NCI-H2029 treated with DMSO at 0.1 percent for 48 hours (cell line): ENCODE data around the gene AGPS.
"Not testable (repeated sequence)": the region's sequence is repeated elsewhere in the genome, so short reads cannot be mapped to it uniquely, and the experiment has no call there.

Source experiments
- DNase-seq: peaks from one replicate; lab custom pipeline; 2025; lab: John Stamatoyannopoulos, UW

AGPS gene

DNA sequence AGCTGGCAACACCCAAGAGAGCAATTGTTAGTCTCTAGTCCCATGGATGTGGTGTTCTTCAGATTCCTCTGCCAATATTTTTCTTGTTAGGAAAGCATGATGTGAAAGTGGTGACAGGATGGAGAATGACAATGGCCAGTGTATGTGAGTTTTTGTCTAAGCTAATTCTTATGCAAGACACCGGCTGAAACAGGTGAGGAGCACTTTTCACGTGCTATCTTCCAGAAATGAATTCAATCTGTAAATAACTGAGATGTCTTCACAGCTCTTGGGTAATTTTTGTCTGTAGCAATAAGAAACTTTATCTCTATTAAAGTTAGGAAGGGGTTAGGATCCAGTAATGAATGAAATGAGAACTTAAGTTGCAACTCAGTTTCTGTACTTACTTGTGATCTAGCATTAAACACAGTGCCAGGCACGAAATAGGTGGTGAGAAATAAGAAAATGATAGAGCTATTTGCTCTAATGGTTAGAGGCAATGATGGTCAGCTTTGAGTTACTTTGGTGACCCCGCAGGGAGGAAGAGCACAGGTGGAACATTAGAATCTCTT lies 676 bp upstream of the AGPS start:
- DNase-seq: no peak

- no peak for DNase-seq
Measured at GRCh38 chr2:177393203-177393755, 706 bp downstream of the AGPS start.

- DNase-seq: no peak
Measured at GRCh38 chr2:177393824-177394593, 1.4 kb downstream of the AGPS start.

GRCh38 chr2:177394594-177394973 lies 2.0 kb downstream of the AGPS start:
- no peak for DNase-seq

DNA sequence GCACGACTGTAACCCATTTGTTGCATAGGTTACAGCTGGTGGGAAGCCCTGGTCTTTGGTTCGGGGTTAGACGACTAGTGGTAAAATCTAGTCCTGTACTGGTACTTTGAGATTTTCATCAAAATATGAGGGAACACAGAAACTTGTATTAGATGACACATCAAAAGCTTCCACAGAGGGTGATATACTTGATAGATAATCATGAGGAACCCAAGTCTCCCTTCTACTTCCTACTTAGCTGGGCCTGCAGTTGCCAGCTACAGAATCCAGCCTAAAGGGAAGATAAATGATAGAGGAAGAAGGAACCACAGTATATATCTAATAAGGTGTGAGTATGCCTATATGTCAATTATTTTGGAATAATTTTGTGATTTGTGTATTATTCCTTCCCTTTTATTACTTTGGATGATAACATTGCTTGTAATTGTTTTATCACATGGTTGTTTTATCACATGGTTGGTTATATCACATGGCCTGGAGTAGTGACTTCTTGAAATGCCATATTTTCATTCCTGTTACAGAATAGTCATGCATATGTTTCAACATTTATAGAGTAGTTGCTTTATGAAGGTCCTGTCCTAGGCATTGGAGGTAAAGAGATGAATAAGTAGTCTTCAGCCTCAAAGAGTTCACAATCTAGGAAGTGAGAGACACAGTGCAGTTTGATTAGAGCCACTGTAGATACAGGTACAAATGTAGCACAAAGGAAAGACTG lies 2.9 kb downstream of the AGPS start:
- no peak for DNase-seq

DNA sequence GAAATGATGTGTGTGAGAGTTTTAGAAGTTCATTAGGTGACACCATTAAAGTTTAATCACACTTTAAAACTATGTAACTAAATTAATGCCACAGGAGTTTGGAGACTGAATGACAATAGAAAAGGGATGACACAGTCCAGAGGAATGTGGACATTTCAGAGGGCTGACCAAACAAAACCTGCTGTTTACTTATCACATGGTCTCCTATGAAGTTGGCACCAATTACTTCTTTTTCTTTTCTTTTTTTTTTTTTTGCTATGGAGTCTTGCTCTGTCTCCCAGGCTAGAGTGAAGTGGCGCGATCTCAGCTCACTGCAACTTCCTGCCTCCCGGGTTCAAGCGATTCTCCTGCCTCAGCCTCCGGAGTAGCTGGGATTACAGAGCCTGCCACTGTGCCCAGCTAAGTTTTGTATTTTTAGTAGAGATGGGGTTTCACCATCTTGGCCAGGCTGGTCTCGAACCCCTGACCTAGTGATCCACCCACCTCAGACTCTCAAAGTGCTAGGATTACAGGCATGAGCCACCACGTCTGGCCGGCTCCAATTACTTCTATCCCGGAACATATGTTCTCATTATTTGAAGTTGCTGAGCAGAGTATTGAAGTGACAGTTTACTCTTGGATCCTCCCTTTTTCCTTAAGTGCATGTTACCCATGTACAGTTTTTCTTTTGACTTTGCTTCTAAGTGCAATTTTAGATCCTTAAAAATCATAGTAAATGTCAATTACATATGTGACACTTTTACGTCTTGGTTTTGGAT lies 4.3 kb downstream of the AGPS start:
- DNase-seq: no peak

DNA sequence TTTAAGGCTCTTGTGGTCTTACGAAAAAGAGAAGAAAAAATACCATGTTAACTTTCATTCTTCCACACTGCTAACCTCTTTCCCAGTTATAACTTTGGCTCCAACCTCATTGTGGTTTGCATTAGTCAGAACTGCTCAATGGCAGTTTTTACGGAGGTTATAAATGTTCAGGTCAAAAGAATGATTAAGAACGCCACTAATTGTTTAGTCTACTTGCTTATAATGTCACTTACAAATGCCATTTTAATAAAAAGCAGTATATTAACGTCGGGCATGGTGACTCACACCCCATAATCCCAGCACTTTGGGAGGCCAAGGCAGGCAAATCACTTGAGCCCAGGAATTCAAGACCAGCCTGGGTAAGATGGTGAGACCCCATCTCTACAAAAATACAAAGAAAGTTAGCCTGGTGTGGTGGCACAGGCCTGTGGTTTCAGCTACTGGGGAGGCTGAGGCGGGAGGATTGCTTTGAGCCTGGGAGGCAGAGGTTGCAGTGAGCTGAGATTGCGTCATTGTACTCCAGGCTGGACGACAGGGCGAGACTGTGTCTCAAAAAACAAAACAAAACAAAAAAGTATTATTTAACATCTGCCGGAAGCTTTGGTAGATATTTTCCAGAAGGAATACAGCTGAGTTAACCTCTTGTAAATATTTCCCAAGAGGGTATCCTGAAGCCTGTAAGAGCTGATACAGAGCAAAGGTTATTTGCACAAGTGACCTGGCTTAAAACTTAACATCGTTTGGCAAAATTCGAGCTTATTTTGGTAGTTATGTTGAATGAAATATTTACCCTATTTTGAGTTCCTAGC lies 5.1 kb downstream of the AGPS start:
- DNase-seq: no peak

GRCh38 chr2:177398290-177398683 lies 5.7 kb downstream of the AGPS start:
- DNase-seq: no peak

DNA sequence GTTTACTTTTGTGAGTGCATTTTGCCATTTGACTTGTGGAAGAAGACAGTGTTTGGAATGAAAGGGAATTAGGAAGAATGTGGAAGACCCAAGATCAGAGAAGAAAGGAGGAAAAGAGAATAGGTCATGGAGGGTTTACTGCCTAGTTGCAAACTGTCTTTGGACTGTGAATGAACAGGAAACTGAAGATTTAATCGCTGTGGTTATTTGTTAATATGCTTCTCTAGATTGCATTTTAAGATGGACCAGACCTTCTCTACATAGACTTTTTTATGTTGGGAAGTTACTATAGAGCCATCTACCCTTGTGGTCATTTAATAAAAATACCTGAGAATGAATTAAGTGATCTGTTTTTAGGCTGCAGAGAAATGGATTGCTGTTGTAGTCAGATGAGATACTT lies 6.2 kb downstream of the AGPS start:
- DNase-seq: no peak

- no peak for DNase-seq
Measured at GRCh38 chr2:177399376-177399775, 6.8 kb downstream of the AGPS start.

GRCh38 chr2:177400337-177400923 lies 7.9 kb downstream of the AGPS start:
- DNase-seq: no peak

GRCh38 chr2:177402096-177402495 lies 9.5 kb downstream of the AGPS start:
- no peak for DNase-seq

- no peak for DNase-seq
Measured at GRCh38 chr2:177403838-177404237, 11.3 kb downstream of the AGPS start.

DNA sequence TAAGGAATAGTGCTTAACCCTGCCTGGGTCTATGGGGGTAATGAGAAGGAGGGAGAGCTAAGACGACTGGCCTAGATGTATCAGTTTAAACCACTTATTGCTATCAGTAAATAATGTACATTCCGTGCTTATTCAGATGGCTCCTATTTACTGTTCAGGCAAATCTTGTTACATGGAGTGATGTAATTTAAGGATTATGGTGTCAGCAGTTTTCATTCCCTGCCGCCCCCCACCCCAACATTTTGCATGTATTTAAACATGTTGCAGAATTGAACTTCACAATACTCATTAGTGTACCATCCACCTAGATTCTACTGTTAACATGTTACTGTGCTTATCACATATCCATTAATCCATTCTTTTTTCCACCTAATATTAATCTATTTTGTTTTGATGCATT lies 11.7 kb downstream of the AGPS start:
- DNase-seq: no peak

DNA sequence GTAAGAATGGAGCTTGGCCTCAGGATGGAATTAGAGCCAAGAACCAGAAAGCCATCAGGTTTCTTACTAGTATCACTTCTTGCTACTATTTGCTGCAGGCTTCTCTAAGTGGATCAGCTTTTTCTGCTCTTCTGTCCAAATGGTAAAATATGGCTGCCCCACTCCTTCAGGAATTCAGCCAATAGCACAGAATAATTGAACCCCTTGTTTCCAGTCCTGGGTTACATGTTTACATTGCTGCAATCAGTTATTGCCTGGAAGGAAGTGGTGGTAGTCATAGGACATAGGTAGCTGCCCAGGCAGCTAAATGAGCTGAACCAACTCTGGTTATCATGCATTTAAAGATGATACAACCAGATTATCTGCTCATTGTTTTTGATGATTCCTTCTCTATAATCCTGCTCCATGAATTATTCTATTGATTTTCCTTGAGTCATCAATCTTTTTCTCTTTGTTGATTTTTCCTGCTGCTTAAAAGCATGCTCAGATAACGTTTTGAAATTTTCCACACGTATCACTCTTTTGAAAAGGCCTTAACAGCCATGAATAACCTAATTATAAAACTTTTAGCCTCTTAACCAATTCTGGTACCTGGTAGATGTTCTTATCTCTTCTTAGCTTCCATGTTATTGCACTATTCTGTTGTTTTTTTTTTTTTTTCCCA lies 12.6 kb downstream of the AGPS start:
- DNase-seq: no peak

- no peak for DNase-seq
Measured at GRCh38 chr2:177406182-177406581, 13.6 kb downstream of the AGPS start.

DNA sequence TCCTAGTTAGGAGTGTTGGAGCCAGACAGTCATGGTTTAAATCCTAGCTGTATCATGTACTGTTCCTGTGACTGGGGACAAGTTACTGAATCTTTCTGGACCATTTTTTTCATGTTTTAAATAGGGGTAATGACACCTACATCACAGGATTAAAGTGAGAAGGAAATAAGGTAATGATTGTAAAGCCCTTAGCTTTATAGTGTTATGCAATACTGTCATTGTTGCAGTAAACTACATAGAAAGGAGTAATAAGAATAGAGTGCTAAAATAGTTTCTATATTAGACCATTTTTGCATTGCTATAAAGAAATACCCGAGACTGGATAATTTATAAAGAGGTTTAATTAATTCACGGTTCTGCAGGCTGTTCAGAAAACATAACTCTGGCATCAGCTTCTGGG lies 14.5 kb downstream of the AGPS start:
- no peak for DNase-seq

- DNase-seq: not testable (repeated sequence)
Measured at GRCh38 chr2:177410629-177411028, 18.1 kb downstream of the AGPS start.

DNA sequence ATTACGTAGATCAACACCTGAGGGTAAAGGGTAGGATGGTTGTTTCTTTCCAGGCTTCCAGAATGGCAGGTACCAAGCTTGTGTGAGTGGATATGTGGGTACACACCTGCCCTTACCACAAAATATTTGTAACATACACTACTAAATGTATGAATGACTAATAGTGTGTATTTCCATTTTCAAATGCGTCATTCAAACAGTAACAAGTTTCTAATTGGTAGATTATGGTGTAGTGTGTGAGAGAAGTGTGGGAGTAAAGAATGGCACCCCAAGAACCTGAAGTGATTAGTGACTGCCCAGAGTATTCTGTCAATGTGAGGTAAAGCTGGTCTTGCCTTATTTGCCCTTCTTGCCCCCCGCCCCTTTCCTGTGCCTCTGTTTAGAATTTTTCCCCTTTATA lies 21.1 kb downstream of the AGPS start:
- DNase-seq: no peak

- no peak for DNase-seq
Measured at GRCh38 chr2:177419274-177419673, 26.7 kb downstream of the AGPS start.

DNA sequence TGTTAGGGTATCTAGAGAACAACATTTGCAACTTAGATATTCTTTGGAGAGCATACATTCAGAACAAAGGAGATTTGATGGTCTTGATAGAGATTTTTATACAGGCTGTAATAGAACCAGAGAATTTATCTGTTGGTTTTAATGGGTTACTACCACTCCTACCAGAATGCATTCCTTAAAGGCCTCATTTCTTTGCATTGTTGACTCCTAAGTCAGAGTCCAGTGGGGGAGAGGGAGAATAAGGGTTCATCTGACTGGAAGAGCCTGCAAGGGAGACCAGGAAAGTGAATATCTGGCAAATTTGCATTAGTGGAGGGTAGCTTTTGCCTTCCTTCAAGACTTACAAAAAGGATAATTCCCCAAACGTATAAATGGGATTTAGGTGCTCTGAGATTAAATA lies 29.7 kb downstream of the AGPS start:
- DNase-seq: no peak
